ENCODE data around the gene FAM234A.
"Not testable (repeated sequence)": the region's sequence is repeated elsewhere in the genome, so short reads cannot be mapped to it uniquely, and the experiment has no call there.

FAM234A gene

DNA sequence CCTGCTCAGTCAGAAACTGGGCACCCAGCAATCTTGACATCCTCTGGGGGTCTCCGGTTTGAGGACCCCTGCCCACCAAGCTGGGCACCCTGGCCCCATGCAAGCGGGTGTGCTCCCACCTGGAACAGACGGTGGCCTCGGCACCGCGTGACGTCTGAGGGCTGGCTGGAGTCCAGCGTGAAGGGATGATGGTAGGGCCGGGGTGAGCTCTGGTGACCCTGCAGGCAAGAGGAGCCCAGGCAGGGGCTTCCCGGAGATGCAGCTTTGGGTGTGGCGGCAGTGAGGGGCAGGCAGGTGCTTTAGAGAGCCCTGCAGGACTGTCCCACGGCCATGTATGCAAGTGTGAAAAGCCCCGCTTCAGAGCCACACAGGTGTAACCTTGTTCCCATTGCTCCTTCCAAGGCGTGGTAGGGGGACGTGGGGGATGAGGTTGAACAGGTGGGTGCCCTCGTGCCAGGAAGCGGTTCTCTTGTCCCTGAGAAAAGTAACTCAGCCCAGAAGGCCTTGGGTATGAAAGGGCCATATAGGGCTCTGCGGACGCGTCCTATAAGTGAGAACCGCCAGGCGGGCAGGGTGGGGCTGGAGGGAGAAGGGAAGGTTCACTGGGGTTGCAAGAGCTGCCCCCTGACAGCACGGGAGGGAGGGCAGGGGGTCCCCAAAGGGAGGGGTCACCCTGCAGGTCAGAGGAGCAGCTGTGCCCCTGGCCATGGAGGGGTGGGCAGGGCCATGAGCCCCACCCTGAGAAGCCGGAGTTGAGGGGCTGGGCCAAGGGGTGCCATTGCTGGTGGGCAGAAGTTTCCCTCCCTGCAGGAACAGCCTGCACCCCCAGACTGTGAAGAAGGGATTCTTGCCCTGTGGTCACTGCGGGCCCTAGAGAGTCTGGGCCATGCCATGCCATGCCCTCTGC lies 31.9 kb downstream of the FAM234A start:
- DNase-seq = no peak

DNA sequence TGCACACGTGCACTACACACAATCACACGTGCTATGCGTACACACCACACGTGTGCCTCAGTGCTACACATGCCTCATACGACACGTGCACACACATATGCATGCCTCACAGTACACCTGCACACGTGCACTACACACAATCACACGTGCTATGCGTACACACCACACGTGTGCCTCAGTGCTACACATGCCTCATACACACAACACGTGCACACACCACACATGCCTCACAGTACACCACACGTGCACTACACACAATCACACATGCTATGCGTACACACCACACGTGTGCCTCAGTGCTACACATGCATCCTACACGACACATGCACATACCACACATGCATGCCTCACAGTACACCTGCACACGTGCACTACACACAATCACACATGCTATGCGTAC lies 32.9 kb downstream of the FAM234A start:
- DNase-seq = not testable (repeated sequence)

GRCh38 chr16:268141-269053 lies 33.8 kb downstream of the FAM234A start:
- no peak for DNase-seq

GRCh38 chr16:269061-269796 lies 34.6 kb downstream of the FAM234A start:
- no peak for DNase-seq

- DNase-seq = no peak
Measured at GRCh38 chr16:270381-271255, 36.0 kb downstream of the FAM234A start.

GRCh38 chr16:272633-273546 lies 38.3 kb downstream of the FAM234A start:
- DNase-seq = no peak

DNA sequence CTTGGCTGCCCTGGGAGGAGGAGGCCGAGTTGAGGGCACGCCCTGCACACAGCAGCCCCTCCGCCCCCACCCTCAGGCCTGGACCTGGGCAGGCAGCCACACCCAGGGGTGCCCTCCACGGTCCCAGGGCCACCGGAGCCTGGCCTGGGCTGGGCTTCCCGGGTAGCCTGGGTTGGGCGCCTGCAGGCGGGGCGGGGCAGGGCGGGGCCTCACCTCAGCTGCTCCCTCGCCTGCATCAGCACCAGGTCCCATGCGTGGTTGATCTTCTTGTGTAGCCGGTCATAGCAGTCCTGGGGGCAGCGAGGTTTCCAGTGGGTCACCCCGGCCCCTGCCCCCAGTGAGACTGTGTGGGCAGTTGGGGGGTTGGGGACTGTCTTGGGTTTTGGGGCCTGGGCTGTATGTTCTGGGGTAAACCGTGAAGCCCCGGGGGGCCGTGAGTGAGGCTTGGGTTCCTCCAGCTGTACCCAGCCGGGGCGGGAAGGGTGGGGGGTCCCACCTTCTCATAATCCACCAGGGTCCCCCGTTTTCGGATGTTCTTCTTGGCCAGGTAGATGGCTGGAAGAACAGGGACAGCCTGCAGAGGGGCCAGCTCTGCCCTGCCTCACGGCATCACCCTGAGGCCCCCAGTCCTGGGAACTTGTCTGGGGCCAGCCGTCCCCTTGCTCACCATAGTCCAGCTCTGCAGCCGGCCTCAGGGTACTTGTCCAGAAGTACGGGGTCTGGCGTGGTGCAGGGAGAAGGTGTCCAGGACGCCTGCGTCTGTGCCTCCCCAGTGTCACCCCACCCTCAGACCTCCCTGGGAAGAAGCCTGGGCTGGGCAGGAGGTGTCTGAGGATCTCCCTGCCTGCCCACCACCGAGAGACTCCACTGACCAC lies 39.2 kb downstream of the FAM234A start:
- DNase-seq = no peak

DNA sequence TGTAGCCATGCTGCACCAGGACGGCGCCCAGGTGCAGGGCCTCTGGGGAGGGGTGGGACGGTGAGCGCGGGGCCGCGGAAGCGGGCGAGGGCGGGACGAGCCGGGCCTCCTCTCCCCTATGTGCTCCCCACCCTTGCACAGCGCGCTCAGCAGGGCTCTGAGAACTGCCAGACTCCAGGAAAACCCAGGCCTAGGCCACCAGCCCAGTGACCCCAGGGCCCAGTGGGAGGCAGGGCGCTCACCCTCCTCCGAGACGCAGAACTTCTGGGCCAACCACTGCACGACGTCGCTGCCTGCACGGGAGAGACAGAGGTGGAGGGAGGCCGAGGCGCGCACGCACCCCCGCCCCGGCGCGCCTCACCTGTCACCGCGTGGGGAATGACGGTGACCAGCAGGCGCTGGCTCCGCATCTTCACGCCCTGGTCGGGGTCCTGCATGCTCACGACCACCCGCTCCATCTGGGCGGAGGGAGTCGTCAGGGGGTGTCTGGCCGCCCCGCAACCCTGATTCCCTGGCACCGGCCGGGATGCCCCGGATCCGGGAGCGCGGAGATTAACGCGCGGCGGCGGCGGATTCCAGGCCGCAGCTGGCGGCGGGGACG lies 40.5 kb downstream of the FAM234A start:
- no peak for DNase-seq

- no peak for DNase-seq
Measured at GRCh38 chr16:275786-276232, 41.2 kb downstream of the FAM234A start, which contains the start of gene RGS11. TSS of gene RGS11 (minus strand) at chr16:275944. CDS start at chr16:275911, 33 bp downstream.

- no peak for DNase-seq
Measured at GRCh38 chr16:276426-277077, 41.9 kb downstream of the FAM234A start.

DNA sequence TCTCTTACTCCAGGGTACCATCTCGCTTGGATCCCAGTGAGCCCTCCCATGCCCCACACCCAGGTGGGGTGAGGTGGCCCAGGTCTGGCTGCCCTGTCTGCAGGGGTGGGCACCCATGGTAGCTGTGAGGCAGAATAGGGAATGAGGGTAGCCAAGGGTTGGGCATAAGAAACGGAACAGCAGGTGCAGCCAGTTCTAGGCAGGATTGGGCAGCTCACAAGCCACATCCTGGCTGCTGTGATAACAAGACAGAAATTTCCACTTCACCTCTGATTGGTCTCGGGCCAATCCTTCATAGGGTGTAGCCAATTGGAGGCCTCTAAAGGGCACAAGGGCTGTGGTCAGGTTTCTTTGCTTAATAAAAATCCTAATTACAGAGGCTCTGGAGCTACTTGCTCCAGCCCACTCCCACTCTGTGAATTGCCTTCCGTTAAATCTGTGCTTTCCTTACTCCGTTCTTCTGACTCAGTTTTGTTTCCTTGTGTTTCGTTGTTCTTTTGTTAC lies 44.3 kb downstream of the FAM234A start:
- no peak for DNase-seq

GRCh38 chr16:279531-279930 lies 44.9 kb downstream of the FAM234A start:
- DNase-seq = no peak

- DNase-seq = no peak
Measured at GRCh38 chr16:280005-280460, 45.4 kb downstream of the FAM234A start.

DNA sequence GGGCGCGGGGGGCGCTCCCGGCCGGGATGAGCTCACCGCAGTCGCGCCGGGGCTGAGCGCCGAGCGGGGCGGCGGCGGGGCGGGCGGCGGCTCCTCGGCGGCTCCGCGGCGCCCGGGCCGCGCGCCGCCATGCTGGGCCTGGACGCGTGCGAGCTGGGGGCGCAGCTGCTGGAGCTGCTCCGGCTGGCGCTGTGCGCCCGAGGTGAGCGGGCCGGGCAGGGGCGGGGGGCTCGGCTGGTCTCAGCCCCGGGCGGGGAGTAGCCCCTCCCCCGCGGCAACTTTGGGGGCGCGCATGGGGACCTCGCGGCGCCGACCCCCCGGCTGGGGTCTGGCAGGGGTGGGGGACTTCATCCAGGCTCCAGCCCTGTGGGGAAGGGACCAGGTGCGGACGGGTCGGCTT lies 45.9 kb downstream of the FAM234A start, which contains the start of gene ARHGDIG:
Gene ARHGDIG, plus strand, starts transcription at position 40 of the 400 bp plus-strand sequence. Its CDS starts 90 bp downstream, at position 130.
- DNase-seq = no peak

GRCh38 chr16:280991-281659 lies 46.5 kb downstream of the FAM234A start:
- DNase-seq = no peak

GRCh38 chr16:281660-282255 lies 47.1 kb downstream of the FAM234A start:
- no peak for DNase-seq

DNA sequence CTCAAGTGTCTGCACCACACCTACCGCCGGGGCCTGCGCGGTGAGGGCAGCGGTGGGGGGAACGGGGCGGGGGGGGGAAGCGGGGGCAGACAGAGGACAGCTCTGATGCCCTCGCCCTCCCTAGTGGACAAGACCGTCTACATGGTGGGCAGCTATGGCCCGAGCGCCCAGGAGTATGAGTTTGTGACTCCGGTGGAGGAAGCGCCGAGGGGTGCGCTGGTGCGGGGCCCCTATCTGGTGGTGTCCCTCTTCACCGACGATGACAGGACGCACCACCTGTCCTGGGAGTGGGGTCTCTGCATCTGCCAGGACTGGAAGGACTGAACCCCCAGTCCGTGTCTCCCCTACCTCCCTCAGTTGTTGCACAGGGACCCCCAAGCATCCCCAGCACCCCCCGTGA lies 47.9 kb downstream of the FAM234A start:
- no peak for DNase-seq

Measured in 8988T (cell line).